ENCODE data around the gene ELOVL6. TPM values are rescaled to one million over a fixed set of nuclear protein-coding genes. Genes with fewer than 3 reads are reported as not detected.

Gene ELOVL6
- total RNA-seq, 1 experiment from 2014 or later, result 23.5 TPM

GRCh38 chr4:110183058-110183457, 15.4 kb downstream of the ELOVL6 start:
- Mint-ChIP-seq H3K27ac (ENCODE audit: low read depth, unreplicated experiment) (no peak overlapping the region), H3K4me1 (ENCODE audit: insufficient read depth, unreplicated experiment) (peaks cover 8% of the 10 kb centered on the region), H3K36me3 (ENCODE audit: insufficient read depth, unreplicated experiment) (peaks cover 31% of the 10 kb centered on the region), H3K9me3 (ENCODE audit: unreplicated experiment) (no peaks in the 10 kb centered on the region), H3K4me3 (ENCODE audit: unreplicated experiment) (no peak overlapping the region), H3K27me3 (ENCODE audit: insufficient read depth, unreplicated experiment) (no peaks in the 10 kb centered on the region)
- ChIA-PET POLR2A (interaction anchor here (0.7 to 1.6 kb wide), 2 partner anchors 14 to 1782 kb away, joined by 4 read pairs; no protein-coding TSS in a partner anchor), CTCF (interaction anchor here (0.6 kb wide), 3 partner anchors 16 to 184 kb away, joined by 3 to 5 read pairs (median 5); no protein-coding TSS in a partner anchor)
- intact Hi-C loops (cut with micrococcal nuclease), result no loop called here
- BruUV-seq (replicated peaks), result no TSS peak
- TF ChIP-seq CTCF (IDR thresholded peaks at IDR 0.05; ENCODE audit: unreplicated experiment), result no peak
- no peak for DNase-seq (ENCODE audit: unreplicated experiment)

DNA sequence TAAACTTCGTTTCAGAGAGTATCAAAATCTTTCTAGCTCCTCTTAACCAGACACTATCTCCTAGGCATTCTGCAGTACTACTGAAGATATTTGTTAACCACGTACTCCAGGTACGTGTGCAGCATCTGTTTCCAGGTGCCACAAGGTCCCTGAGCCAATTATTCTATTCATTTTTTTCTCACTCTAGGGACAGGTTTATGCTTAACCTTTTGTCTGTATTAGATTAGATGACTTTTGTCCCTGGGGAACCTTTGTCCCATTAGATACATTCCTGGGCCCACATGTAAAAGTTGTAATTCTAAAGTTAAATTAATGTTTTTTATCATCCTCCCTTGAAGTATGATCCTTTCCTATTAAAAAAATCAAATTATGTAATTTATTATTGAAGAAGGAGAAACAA, 16.5 kb downstream of the ELOVL6 start:
- no peak for TF ChIP-seq CTCF (IDR thresholded peaks at IDR 0.05; ENCODE audit: unreplicated experiment)
- no peak for DNase-seq (ENCODE audit: unreplicated experiment)
- ChIA-PET CTCF (interaction anchor here (0.5 kb wide), 1 partner anchor 17 kb away, joined by 4 read pairs; no protein-coding TSS in a partner anchor), POLR2A (interaction anchor here (1.3 kb wide), 1 partner anchor 12 kb away, joined by 3 read pairs; no protein-coding TSS in a partner anchor)
- Mint-ChIP-seq H3K4me1 (ENCODE audit: insufficient read depth, unreplicated experiment) (peaks cover 8% of the 10 kb centered on the region), H3K4me3 (ENCODE audit: unreplicated experiment) (no peak overlapping the region), H3K27me3 (ENCODE audit: insufficient read depth, unreplicated experiment) (no peaks in the 10 kb centered on the region), H3K27ac (ENCODE audit: low read depth, unreplicated experiment) (no peak overlapping the region), H3K9me3 (ENCODE audit: unreplicated experiment) (no peaks in the 10 kb centered on the region), H3K36me3 (ENCODE audit: insufficient read depth, unreplicated experiment) (peaks cover 35% of the 10 kb centered on the region)
- intact Hi-C loops (cut with micrococcal nuclease), result no loop called here
- no TSS peak for BruUV-seq (replicated peaks)

- Mint-ChIP-seq H3K36me3 (ENCODE audit: insufficient read depth, unreplicated experiment) (peaks cover 23% of the 10 kb centered on the region), H3K4me1 (ENCODE audit: insufficient read depth, unreplicated experiment) (no peaks in the 10 kb centered on the region), H3K27me3 (ENCODE audit: insufficient read depth, unreplicated experiment) (no peaks in the 10 kb centered on the region), H3K9me3 (ENCODE audit: unreplicated experiment) (no peaks in the 10 kb centered on the region), H3K4me3 (ENCODE audit: unreplicated experiment) (no peak overlapping the region), H3K27ac (ENCODE audit: low read depth, unreplicated experiment) (no peak overlapping the region)
- CTCF ChIA-PET, result interaction anchor here (0.6 kb wide), 2 partner anchors 99 to 307 kb away, joined by 3 read pairs; no protein-coding TSS in a partner anchor
- DNase-seq (ENCODE audit: unreplicated experiment), result no peak
- no peak for TF ChIP-seq CTCF (IDR thresholded peaks at IDR 0.05; ENCODE audit: unreplicated experiment)
- POLR2A ChIA-PET, result no interaction called here
- BruUV-seq (replicated peaks), result no TSS peak
- intact Hi-C loops (cut with micrococcal nuclease), result no loop called here
Observed at GRCh38 chr4:110175634-110176033, 22.8 kb downstream of the ELOVL6 start.

- Mint-ChIP-seq H3K4me3 (ENCODE audit: unreplicated experiment) (no peak overlapping the region), H3K27me3 (ENCODE audit: insufficient read depth, unreplicated experiment) (no peaks in the 10 kb centered on the region), H3K36me3 (ENCODE audit: insufficient read depth, unreplicated experiment) (peaks cover 23% of the 10 kb centered on the region), H3K9me3 (ENCODE audit: unreplicated experiment) (no peaks in the 10 kb centered on the region), H3K27ac (ENCODE audit: low read depth, unreplicated experiment) (no peak overlapping the region), H3K4me1 (ENCODE audit: insufficient read depth, unreplicated experiment) (no peaks in the 10 kb centered on the region)
- intact Hi-C loops (cut with micrococcal nuclease), result no loop called here
- no TSS peak for BruUV-seq (replicated peaks)
- TF ChIP-seq CTCF (IDR thresholded peaks at IDR 0.05; ENCODE audit: unreplicated experiment), result no peak
- DNase-seq (ENCODE audit: unreplicated experiment), result no peak
- POLR2A ChIA-PET, result no interaction called here
- CTCF ChIA-PET, result no interaction called here
Observed at GRCh38 chr4:110172972-110173371, 25.4 kb downstream of the ELOVL6 start.

All from MCF 10A (cell line).